ENCODE results near the gene KANSL3. TPM values are rescaled to one million over a fixed set of nuclear protein-coding genes. Genes with fewer than 3 reads are reported as not detected.
"Not testable (repeated sequence)": the region's sequence is repeated elsewhere in the genome, so short reads cannot be mapped to it uniquely, and the experiment has no call there.

KANSL3 gene
- polyA plus RNA-seq, 2 donors: 11.9 to 17.2 TPM

DNA sequence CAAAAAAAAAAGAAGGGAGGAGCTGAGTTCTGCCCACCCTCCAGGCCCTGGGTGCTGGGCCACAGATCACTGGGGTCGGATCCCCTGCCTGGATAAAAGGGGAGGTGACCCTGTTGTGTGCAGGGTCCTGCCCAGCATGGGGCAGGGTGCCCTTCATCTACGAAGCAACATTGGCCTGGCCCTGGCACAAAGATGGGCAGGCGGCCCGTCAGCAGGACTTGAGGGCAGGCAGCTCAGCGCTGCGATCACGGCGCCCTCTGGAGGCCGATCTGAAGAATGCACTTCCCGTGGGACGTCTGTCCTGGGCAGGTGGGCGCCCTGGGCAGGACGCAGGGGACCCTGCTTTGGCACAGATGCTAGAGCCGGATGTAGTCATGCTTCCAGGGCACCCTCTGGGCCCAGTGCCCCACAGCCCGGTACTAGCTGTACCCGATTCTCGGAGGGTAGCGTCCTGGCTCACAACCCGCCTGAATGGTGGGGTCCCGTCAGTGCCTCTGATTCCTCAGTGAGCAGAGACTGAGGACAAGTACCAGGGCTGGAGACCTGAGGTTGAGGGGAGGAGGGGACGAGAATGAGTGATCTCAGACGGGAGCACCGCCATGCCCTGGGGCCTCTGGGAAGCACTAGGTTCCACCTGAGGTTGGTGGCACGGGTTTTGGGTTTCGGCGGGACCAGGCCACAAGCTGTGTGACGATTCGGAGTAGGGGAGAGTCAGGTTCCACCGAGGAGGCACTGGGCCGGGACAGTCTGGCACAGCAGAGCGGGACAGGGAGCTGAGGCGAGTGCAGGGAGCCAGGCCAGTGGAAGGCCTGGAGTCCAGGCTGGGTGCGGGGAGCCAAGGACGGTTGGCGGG is 83.6 kb downstream of the KANSL3 start:
- Histone ChIP-seq H3K27ac (ENCODE audit: low read depth in 2 of 2, low read length in 1 of 2) (no peak overlapping the region), H3K4me1 (ENCODE audit: control insufficient read depth in 2 of 2, insufficient read depth in 2 of 2, low read length in 1 of 2) (peaks cover 4 to 5% of the 10 kb centered on the region in 2 donors), H3K9me3 (ENCODE audit: control insufficient read depth in 2 of 2, insufficient read depth in 1 of 2, low read depth in 1 of 2, low read length in 1 of 2) (peaks cover 0 to 3% of the 10 kb centered on the region in 2 donors), H3K27me3 (ENCODE audit: control insufficient read depth in 1 of 2, insufficient read depth in 2 of 2, low read length in 2 of 2) (no peaks in the 10 kb centered on the region), H3K36me3 (ENCODE audit: control insufficient read depth in 2 of 2, insufficient read depth in 2 of 2, low read length in 1 of 2) (peaks cover 0 to 14% of the 10 kb centered on the region in 2 donors), H3K4me3 (ENCODE audit: low read depth in 1 of 2, low read length in 2 of 2) (no peak overlapping the region)
- WGBS, 2 donors: 27 to 31% methylated on average over 35 of the region's 35 CpGs

DNA sequence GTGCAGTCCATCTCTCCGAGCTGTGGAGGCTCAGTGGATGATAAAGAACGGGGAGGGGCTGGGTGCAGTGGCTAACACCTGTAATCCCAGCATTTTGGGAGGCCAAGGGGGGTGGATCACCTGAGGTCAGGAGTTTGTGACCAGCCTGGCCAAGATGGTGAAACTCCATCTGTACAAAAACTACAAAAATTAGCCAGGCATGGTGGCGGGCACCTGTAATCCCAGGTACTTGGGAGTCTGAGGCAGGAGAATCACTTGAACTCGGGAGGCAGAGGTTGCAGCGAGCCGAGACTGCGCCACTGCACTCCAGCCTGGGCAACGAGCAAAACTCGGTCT is 84.2 kb downstream of the KANSL3 start:
- H3K9me3 ChIP-seq (ENCODE audit: control insufficient read depth in 2 of 2, insufficient read depth in 1 of 2, low read depth in 1 of 2, low read length in 1 of 2); H3K27me3 ChIP-seq (ENCODE audit: control insufficient read depth in 1 of 2, insufficient read depth in 2 of 2, low read length in 2 of 2); H3K4me3 ChIP-seq (ENCODE audit: low read depth in 1 of 2, low read length in 2 of 2); H3K4me1 ChIP-seq (ENCODE audit: control insufficient read depth in 2 of 2, insufficient read depth in 2 of 2, low read length in 1 of 2); H3K27ac ChIP-seq (ENCODE audit: low read depth in 2 of 2, low read length in 1 of 2): not testable (repeated sequence)
- WGBS, 2 donors: 39 to 46% methylated on average over 9 of the region's 9 CpGs
- peaks cover 0 to 16% of the 10 kb centered on the region in 2 donors for H3K36me3 ChIP-seq (ENCODE audit: control insufficient read depth in 2 of 2, insufficient read depth in 2 of 2, low read length in 1 of 2)

DNA sequence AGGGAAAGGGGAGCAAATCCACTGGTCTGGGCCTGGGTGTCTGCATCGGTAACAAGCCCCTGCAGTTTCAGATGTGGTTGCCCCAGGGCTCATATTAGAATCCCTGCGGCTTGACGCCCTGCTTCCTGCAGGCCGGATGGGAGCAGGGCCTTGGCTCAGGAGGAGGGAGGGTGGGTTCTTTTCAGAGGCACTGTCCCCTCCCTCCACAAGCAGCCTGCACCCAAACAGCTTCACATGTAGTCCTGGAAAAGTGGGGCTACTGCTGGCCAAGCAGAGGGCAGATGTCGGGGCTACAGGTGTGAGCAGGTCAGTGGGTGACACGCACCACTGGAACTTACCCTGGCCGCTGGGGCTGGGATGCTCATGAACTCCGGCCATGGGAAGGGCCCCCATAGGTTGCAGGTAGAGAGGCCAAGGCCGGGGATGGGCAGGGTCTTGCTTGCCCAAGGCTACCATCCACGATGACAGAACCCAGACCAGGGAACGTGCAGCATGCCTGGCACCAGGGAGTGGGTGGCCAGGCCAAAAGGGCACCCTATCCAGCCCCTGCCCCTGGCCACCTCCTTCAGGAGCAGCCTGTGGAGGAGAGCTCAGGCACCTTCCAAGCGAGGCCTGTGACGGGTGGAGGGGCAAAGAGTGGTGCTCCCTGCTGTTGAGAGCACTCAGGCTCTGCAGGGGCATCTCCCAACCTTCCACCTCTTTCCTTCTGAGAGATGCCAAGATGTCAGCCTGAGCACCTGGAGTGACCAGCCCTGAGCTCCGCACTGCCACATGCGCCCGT is 84.7 kb downstream of the KANSL3 start:
- Histone ChIP-seq H3K9me3 (ENCODE audit: control insufficient read depth in 2 of 2, insufficient read depth in 1 of 2, low read depth in 1 of 2, low read length in 1 of 2) (peaks cover 0 to 3% of the 10 kb centered on the region in 2 donors), H3K4me3 (ENCODE audit: low read depth in 1 of 2, low read length in 2 of 2) (no peak overlapping the region), H3K27me3 (ENCODE audit: control insufficient read depth in 1 of 2, insufficient read depth in 2 of 2, low read length in 2 of 2) (no peaks in the 10 kb centered on the region), H3K36me3 (ENCODE audit: control insufficient read depth in 2 of 2, insufficient read depth in 2 of 2, low read length in 1 of 2) (peaks cover 0 to 21% of the 10 kb centered on the region in 2 donors), H3K27ac (ENCODE audit: low read depth in 2 of 2, low read length in 1 of 2) (no peak overlapping the region), H3K4me1 (ENCODE audit: control insufficient read depth in 2 of 2, insufficient read depth in 2 of 2, low read length in 1 of 2) (peaks cover 4 to 6% of the 10 kb centered on the region in 2 donors)
- 84 to 89% methylated on average over 16 of the region's 16 CpGs for WGBS, 2 donors

DNA sequence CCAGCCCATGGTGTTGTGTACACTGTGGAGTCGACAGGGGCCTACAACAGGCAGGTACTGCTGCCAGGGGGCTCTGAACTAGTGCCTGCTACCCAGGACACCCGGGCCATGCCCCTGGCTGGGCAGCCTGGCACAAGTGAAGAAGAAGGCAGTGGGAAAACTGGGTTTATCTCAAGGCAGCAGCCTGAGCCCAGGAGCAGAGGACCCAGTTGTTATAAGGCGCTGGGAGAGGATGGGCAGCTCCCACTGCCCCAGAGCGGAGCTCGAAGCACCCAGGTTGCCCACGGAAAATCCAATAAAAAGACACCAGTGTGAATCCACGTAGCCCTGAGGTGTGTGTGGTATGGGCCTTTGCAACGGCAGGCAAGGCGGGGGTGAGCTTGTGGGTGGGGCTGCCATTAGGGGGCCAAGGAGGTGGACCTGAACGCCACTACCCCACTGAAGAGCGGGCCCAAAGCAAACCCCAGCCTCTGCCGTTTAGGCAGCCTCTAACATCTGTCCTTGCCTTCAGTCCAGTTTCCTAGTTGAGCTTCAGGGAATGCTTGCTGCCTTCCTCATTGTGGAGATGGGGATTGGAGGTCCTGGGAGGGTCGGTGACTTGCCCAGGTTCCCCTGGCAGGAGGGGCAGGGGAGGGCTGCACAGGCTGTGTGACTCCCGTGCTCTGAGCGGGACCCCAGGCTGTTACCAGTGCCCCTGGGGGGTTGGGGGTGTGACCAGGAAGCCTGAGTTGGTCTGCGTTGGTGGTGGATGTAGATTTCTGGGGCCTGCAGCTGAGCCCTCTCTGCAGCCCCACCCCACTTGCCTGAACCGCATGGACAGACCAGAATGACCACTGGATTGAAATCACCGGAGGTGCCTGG is 85.6 kb downstream of the KANSL3 start:
- H3K4me3 ChIP-seq (ENCODE audit: low read depth in 1 of 2, low read length in 2 of 2): no peak overlapping the region

DNA sequence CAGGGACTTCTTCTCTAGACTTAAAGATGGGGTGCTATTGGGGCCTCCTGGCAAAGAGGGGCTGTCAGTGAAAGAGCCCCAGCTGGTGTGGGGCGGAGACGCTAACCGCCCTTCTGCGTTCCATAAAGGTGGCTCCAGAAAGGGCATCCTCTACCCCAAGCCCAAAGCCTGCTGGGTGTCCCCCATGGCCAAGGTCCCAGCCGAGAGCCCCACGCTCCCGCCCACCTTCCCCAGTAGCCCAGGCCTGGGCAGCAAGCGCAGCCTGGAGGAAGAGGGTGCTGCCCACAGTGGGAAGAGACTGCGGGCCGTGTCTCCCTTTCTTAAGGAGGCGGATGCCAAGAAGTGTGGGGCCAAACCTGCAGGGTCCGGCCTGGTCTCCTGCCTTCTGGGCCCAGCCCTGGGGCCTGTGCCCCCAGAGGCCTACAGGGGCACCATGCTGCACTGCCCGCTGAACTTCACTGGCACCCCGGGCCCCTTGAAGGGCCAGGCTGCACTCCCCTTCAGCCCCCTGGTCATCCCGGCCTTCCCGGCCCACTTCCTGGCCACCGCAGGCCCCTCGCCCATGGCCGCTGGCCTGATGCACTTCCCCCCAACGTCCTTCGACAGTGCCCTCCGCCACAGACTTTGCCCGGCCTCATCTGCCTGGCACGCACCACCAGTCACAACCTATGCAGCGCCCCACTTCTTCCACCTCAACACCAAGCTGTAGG is 86.4 kb downstream of the KANSL3 start:
- WGBS, 2 donors: 94 to 95% methylated on average over 25 of the region's 25 CpGs
- H3K27me3 ChIP-seq (ENCODE audit: control insufficient read depth in 1 of 2, insufficient read depth in 2 of 2, low read length in 2 of 2): no peaks in the 10 kb centered on the region
- H3K4me3 ChIP-seq (ENCODE audit: low read depth in 1 of 2, low read length in 2 of 2): no peak overlapping the region
- H3K36me3 ChIP-seq (ENCODE audit: control insufficient read depth in 2 of 2, insufficient read depth in 2 of 2, low read length in 1 of 2): peaks cover 0 to 21% of the 10 kb centered on the region in 2 donors
- peaks cover 4 to 9% of the 10 kb centered on the region in 2 donors for H3K4me1 ChIP-seq (ENCODE audit: control insufficient read depth in 2 of 2, insufficient read depth in 2 of 2, low read length in 1 of 2)
- no peaks in the 10 kb centered on the region for H3K9me3 ChIP-seq (ENCODE audit: control insufficient read depth in 2 of 2, insufficient read depth in 1 of 2, low read depth in 1 of 2, low read length in 1 of 2)
- H3K27ac ChIP-seq (ENCODE audit: low read depth in 2 of 2, low read length in 1 of 2): no peak overlapping the region

More for the DNA sequence above, 85.6 kb downstream of the KANSL3 start:
- 83 to 88% methylated on average over 18 of the region's 18 CpGs for WGBS, 2 donors
- Histone ChIP-seq H3K4me1 (ENCODE audit: control insufficient read depth in 2 of 2, insufficient read depth in 2 of 2, low read length in 1 of 2) (peaks cover 4 to 9% of the 10 kb centered on the region in 2 donors), H3K27ac (ENCODE audit: low read depth in 2 of 2, low read length in 1 of 2) (no peak overlapping the region), H3K36me3 (ENCODE audit: control insufficient read depth in 2 of 2, insufficient read depth in 2 of 2, low read length in 1 of 2) (peaks cover 0 to 21% of the 10 kb centered on the region in 2 donors), H3K9me3 (ENCODE audit: control insufficient read depth in 2 of 2, insufficient read depth in 1 of 2, low read depth in 1 of 2, low read length in 1 of 2) (peaks cover 0 to 3% of the 10 kb centered on the region in 2 donors), H3K27me3 (ENCODE audit: control insufficient read depth in 1 of 2, insufficient read depth in 2 of 2, low read length in 2 of 2) (no peaks in the 10 kb centered on the region)

DNA sequence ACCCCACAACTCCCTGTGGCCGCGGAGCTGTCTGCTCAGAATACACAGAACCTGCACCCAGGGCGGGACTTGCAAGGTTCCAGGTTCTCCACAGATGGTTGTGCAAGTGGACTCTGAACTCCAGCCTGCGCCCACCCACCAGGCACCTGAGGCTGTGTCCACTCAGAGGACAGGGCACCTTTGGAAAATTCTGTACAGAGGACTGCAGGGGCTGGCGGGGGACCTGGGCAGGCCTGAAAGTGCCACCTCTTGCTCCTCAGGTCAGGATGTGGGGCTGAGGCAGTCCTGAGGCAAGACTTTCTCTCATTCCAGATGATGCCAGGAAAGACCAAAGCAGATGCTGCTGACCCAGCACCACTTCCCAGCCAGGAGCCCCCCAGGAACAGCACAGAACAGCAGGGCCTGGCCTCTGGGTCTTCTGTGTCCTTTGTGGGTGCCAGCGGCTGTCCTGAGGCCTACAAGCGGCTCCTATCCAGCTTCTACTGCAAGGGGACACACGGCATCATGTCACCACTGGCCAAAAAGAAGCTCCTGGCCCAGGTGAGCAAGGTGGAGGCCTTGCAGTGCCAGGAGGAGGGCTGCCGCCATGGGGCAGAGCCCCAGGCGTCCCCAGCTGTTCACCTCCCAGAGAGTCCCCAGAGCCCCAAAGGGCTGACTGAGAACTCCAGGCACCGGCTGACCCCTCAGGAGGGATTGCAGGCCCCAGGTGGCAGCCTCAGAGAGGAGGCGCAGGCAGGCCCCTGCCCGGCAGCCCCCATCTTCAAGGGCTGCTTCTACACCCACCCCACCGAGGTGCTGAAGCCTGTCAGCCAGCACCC is 87.1 kb downstream of the KANSL3 start:
- 92 to 93% methylated on average over 14 of the region's 14 CpGs for WGBS, 2 donors
- no peak overlapping the region for H3K4me3 ChIP-seq (ENCODE audit: low read depth in 1 of 2, low read length in 2 of 2)
- H3K27me3 ChIP-seq (ENCODE audit: control insufficient read depth in 1 of 2, insufficient read depth in 2 of 2, low read length in 2 of 2): no peaks in the 10 kb centered on the region
- H3K4me1 ChIP-seq (ENCODE audit: control insufficient read depth in 2 of 2, insufficient read depth in 2 of 2, low read length in 1 of 2): peaks cover 4 to 9% of the 10 kb centered on the region in 2 donors
- H3K27ac ChIP-seq (ENCODE audit: low read depth in 2 of 2, low read length in 1 of 2): no peak overlapping the region
- peaks cover 0 to 21% of the 10 kb centered on the region in 2 donors for H3K36me3 ChIP-seq (ENCODE audit: control insufficient read depth in 2 of 2, insufficient read depth in 2 of 2, low read length in 1 of 2)
- peaks cover 0 to 3% of the 10 kb centered on the region in 2 donors for H3K9me3 ChIP-seq (ENCODE audit: control insufficient read depth in 2 of 2, insufficient read depth in 1 of 2, low read depth in 1 of 2, low read length in 1 of 2)

DNA sequence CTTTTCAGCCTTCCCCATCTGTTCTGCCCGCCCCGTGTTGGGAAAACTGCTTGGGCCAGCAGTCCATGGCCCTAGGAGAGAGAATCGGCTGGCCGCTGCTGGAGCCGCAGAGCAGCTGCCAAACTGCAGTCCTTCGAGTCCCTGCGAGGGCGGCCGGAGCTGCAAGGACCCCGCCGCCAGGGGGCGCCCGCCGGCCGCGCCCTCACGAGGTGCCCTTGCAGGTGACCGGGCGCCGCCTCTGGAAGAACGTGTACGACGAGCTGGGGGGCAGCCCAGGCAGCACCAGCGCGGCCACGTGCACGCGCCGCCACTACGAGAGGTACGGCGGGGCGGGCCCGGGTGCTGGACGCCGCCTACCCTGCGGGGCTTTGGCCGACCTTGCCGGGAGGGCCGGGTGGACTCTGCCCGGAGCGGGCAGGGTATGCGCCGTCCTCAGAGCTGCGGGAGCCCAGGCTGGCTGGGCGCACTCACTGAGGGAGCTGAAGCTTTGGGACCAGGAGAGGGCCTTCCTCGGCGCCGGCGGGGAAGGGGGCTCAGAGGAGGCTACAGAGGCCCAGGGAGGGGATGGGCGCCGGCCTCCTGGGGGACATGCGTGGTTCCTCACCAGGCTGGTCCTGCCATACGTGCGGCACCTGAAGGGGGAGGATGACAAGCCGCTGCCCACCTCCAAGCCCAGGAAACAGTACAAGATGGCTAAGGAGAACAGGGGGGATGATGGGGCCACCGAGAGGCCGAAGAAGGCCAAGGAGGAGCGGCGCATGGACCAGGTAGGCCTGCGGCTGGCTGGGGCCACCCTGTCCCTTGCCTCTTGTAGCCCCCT is 87.9 kb downstream of the KANSL3 start:
- Histone ChIP-seq H3K36me3 (ENCODE audit: control insufficient read depth in 2 of 2, insufficient read depth in 2 of 2, low read length in 1 of 2) (peaks cover 0 to 21% of the 10 kb centered on the region in 2 donors), H3K27ac (ENCODE audit: low read depth in 2 of 2, low read length in 1 of 2) (no peak overlapping the region), H3K4me1 (ENCODE audit: control insufficient read depth in 2 of 2, insufficient read depth in 2 of 2, low read length in 1 of 2) (peaks cover 4 to 9% of the 10 kb centered on the region in 2 donors), H3K9me3 (ENCODE audit: control insufficient read depth in 2 of 2, insufficient read depth in 1 of 2, low read depth in 1 of 2, low read length in 1 of 2) (peaks cover 0 to 3% of the 10 kb centered on the region in 2 donors), H3K4me3 (ENCODE audit: low read depth in 1 of 2, low read length in 2 of 2) (no peak overlapping the region), H3K27me3 (ENCODE audit: control insufficient read depth in 1 of 2, insufficient read depth in 2 of 2, low read length in 2 of 2) (no peaks in the 10 kb centered on the region)
- WGBS, 2 donors: 60 to 71% methylated on average over 54 to 61 of the region's 61 CpGs

DNA sequence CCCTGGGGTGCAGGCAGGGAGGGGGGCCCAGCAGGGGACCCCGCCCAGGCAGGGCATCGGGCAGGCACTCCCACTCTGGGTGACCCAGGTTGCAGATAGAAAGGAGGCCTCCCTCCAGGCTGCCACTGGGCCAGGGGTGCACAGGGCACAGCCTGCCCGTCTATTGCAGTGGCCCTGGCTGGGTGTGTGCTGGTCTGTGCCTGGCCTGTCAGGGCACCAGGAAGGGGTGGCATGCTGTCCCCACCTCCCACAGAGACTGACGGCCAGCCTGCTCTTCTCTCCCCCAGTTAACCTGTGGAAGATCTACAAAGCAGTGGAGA is 88.7 kb downstream of the KANSL3 start:
- H3K4me3 ChIP-seq (ENCODE audit: low read depth in 1 of 2, low read length in 2 of 2): no peak overlapping the region
- 76 to 84% methylated on average over 4 of the region's 4 CpGs for WGBS, 2 donors
- H3K9me3 ChIP-seq (ENCODE audit: control insufficient read depth in 2 of 2, insufficient read depth in 1 of 2, low read depth in 1 of 2, low read length in 1 of 2): peaks cover 0 to 3% of the 10 kb centered on the region in 2 donors
- H3K27me3 ChIP-seq (ENCODE audit: control insufficient read depth in 1 of 2, insufficient read depth in 2 of 2, low read length in 2 of 2): no peaks in the 10 kb centered on the region
- no peak overlapping the region for H3K27ac ChIP-seq (ENCODE audit: low read depth in 2 of 2, low read length in 1 of 2)
- H3K4me1 ChIP-seq (ENCODE audit: control insufficient read depth in 2 of 2, insufficient read depth in 2 of 2, low read length in 1 of 2): peaks cover 3 to 6% of the 10 kb centered on the region in 2 donors
- peaks cover 0 to 21% of the 10 kb centered on the region in 2 donors for H3K36me3 ChIP-seq (ENCODE audit: control insufficient read depth in 2 of 2, insufficient read depth in 2 of 2, low read length in 1 of 2)

Measured in esophagus (tissue), 2 donors.